ENCODE results near the gene SLC15A1. TPM values are rescaled to one million over a fixed set of nuclear protein-coding genes. Genes with fewer than 3 reads are reported as not detected.
A peak's percentile ranks its signal among the peaks of the same experiment; 100 is the strongest.

The SLC15A1 gene, protein sequence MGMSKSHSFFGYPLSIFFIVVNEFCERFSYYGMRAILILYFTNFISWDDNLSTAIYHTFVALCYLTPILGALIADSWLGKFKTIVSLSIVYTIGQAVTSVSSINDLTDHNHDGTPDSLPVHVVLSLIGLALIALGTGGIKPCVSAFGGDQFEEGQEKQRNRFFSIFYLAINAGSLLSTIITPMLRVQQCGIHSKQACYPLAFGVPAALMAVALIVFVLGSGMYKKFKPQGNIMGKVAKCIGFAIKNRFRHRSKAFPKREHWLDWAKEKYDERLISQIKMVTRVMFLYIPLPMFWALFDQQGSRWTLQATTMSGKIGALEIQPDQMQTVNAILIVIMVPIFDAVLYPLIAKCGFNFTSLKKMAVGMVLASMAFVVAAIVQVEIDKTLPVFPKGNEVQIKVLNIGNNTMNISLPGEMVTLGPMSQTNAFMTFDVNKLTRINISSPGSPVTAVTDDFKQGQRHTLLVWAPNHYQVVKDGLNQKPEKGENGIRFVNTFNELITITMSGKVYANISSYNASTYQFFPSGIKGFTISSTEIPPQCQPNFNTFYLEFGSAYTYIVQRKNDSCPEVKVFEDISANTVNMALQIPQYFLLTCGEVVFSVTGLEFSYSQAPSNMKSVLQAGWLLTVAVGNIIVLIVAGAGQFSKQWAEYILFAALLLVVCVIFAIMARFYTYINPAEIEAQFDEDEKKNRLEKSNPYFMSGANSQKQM
- total RNA-seq (not detected in 2 replicates), polyA plus RNA-seq (not detected in 2 replicates), polyA minus RNA-seq (not detected in 2 replicates)
- total RNA-seq (2013): not detected

DNA sequence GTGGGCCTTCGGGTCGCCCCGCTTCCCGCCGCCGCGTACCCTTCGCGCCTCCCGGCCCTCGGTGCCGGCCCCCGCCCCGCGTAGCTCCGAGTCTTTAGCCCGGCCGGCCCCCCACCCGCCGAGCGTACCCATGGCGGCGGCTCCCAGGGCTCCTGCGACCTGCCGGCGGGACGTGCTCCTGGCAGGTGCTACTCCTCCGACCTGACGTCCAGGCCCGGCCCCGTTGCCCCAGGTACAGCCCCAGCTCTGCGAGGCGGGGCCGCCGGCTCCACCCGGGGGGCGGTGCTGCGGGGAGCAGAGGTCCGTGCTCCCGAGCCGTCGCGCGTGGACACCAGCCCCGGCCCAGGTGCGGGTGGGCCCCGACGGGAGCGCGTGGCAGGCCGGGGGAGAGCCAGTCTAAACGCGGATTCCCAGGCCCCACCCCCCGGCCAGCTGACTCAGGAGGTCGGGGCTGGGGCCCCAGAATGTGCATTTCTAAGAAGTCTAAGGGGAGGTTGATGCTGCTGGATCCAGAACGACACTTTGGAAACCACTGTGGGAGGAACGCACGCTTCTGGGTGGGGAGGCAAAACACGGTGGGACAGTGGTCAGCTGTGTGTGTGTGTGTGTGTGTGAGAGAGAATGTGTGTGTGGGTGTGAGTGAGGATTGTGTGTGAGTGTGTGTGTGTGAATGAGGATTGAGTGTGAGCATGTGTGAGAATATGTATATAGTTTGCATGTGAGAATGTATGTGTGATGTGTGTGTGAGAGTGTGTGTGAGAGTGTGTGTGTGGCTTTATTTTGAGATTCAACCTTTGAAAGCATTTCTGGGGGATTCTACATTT is at the start of gene SLC15A1:
Gene SLC15A1, minus strand, starts transcription at position 206 of the 824 bp plus-strand sequence. Its CDS starts 74 bp downstream, at position 132.
- Mint-ChIP-seq H3K27ac (no peak within 1 kb of the TSS), H3K4me1 (no peaks in the 10 kb centered on the region), H3K4me3 (no peak within 1 kb of the TSS), H3K27me3 (peaks cover 56% of the 10 kb centered on the region), H3K9me3 (ENCODE audit: insufficient read depth) (no peaks in the 10 kb centered on the region)
- no peak for ATAC-seq (ENCODE audit: low read depth)
- Histone ChIP-seq H3K9me3 (ENCODE audit: control extremely low read depth in 1 of 3, control insufficient read depth in 2 of 3, insufficient read depth in 1 of 3, low read length in 2 of 3) (peaks cover 0 to 8% (median 0%) of the 10 kb centered on the region in 3 donors), H3K4me2 (replicated peaks; ENCODE audit: low read depth, low read length, poor library complexity, severe bottlenecking) (peak within 1 kb of the TSS; percentile 19), H3K27ac (ENCODE audit: low read length in 2 of 2) (no peak within 1 kb of the TSS), H3K4me1 (ENCODE audit: control insufficient read depth in 2 of 2, insufficient read depth in 2 of 2, low read length in 2 of 2) (peaks cover 3 to 6% of the 10 kb centered on the region in 2 donors), H3K79me2 (ENCODE audit: control insufficient read depth, insufficient read depth, low read length) (no peaks in the 10 kb centered on the region), H3K36me3 (replicated peaks in 1 of 2; ENCODE audit: control extremely low read depth in 1 of 2, control insufficient read depth in 1 of 2, extremely low read depth in 1 of 2, insufficient read depth in 2 of 2, low read length in 1 of 2) (no peaks in the 10 kb centered on the region), H4K20me1 (ENCODE audit: control insufficient read depth, insufficient read depth, low read length, poor library complexity, severe bottlenecking) (no peaks in the 10 kb centered on the region), H3K27me3 (replicated peaks in 1 of 4; ENCODE audit: control extremely low read depth in 1 of 4, control insufficient read depth in 3 of 4, insufficient read depth in 4 of 4, low read length in 3 of 4) (peaks cover 0 to 20% (median 8%) of the 10 kb centered on the region in 4 experiments), H3K4me3 (ENCODE audit: control extremely low read depth in 1 of 5, extremely low read depth in 1 of 5, insufficient read depth in 1 of 5, low read depth in 2 of 5, low read length in 4 of 5) (no peak within 1 kb of the TSS), H2AFZ (ENCODE audit: insufficient read depth, low read depth, low read length, poor library complexity, severe bottlenecking) (no peak within 1 kb of the TSS), H3K9ac (ENCODE audit: low read length) (no peak within 1 kb of the TSS)
- ChIA-PET POLR2A (no interaction called here), CTCF (no interaction called here)
- WGBS (ENCODE audit: insufficient coverage): 15% methylated on average over 59 of the region's 59 CpGs
- intact Hi-C loops (cut with micrococcal nuclease): no loop called here
- DNase-seq: no peak
- TF ChIP-seq, protein P1, sequence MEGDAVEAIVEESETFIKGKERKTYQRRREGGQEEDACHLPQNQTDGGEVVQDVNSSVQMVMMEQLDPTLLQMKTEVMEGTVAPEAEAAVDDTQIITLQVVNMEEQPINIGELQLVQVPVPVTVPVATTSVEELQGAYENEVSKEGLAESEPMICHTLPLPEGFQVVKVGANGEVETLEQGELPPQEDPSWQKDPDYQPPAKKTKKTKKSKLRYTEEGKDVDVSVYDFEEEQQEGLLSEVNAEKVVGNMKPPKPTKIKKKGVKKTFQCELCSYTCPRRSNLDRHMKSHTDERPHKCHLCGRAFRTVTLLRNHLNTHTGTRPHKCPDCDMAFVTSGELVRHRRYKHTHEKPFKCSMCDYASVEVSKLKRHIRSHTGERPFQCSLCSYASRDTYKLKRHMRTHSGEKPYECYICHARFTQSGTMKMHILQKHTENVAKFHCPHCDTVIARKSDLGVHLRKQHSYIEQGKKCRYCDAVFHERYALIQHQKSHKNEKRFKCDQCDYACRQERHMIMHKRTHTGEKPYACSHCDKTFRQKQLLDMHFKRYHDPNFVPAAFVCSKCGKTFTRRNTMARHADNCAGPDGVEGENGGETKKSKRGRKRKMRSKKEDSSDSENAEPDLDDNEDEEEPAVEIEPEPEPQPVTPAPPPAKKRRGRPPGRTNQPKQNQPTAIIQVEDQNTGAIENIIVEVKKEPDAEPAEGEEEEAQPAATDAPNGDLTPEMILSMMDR (IDR thresholded peaks at IDR 0.05): no peak
- TF ChIP-seq EZH2 (IDR thresholded peaks at IDR 0.05; ENCODE audit: borderline replicate concordance, insufficient read depth, low read depth, low read length, poor library complexity, severe bottlenecking): no peak

All from B cell (primary cell).